OCI-LY7 (cell line): ENCODE measurements around the gene GGTA1. TPM values are rescaled to one million over a fixed set of nuclear protein-coding genes. Genes with fewer than 3 reads are reported as not detected.

Experiments
- BruUV-seq: library from RNA; stranded (reverse); fragments of 400-500 nt; replicated peaks from 2 replicates; lab custom pipeline; 2021; lab: Mats Ljungman, UMichigan
- CTCF ChIA-PET: fragments of 300-600 bp; sonication (Branson Sonifier 250); formaldehyde crosslinking; loops from one replicate; lab custom pipeline; 2022; ENCODE audit warnings: antibody characterized with exemption; ENCODE audit not compliant: unreplicated experiment; lab: Charles Lee
- POLR2A ChIA-PET: fragments of 300-600 bp; sonication (Branson Sonifier 250); formaldehyde crosslinking; loops from one replicate; lab custom pipeline; 2022; ENCODE audit warnings: antibody characterized with exemption; lab: Charles Lee
- DNase-seq: peaks from one replicate; pipeline ENCODE4 v3.0.0-alpha.2; 2015; ENCODE audit warnings: low spot score
- H2AFZ ChIP-seq: fragments of 200-600 bp; sonication (generic), shearing (Covaris generic); 2 replicates; pipeline ENCODE4 v1.6.1; 2014; ENCODE audit warnings: mild to moderate bottlenecking, antibody characterized with exemption, low read length, moderate library complexity
- H3K27ac ChIP-seq: fragments of 200-600 bp; sonication (generic); 2 replicates; pipeline ENCODE4 v1.5.1; 2014; ENCODE audit warnings: mixed run types, low read depth, mild to moderate bottlenecking, moderate library complexity, low read length, inconsistent platforms; ENCODE audit not compliant: poor library complexity, severe bottlenecking
- H3K36me3 ChIP-seq: fragments of 200-600 bp; sonication (generic); 2 replicates; pipeline ENCODE4 v1.6.1; 2014; ENCODE audit warnings: mild to moderate bottlenecking, antibody characterized with exemption, low read length, moderate library complexity, mixed read lengths; ENCODE audit not compliant: insufficient read depth
- H3K4me1 ChIP-seq: fragments of 200-600 bp; sonication (generic); 2 replicates; pipeline ENCODE4 v1.5.1; 2014; ENCODE audit warnings: mild to moderate bottlenecking, low read length; ENCODE audit not compliant: insufficient read depth, poor library complexity, severe bottlenecking
- H3K4me2 ChIP-seq: fragments of 200-600 bp; sonication (generic); 2 replicates; pipeline ENCODE4 v1.6.1; 2014; ENCODE audit warnings: mild to moderate bottlenecking, low read length
- H3K4me3 ChIP-seq: fragments of 200-600 bp; sonication (generic); 2 replicates; pipeline ENCODE4 v1.5.1; 2014; ENCODE audit warnings: mild to moderate bottlenecking, low read depth, low read length; ENCODE audit not compliant: poor library complexity, severe bottlenecking
- H3K79me2 ChIP-seq: fragments of 200-600 bp; sonication (generic); 2 replicates; pipeline ENCODE4 v1.6.1; 2016; ENCODE audit warnings: low read depth, mild to moderate bottlenecking, low read length, moderate library complexity, mixed read lengths; ENCODE audit not compliant: insufficient read depth
- H3K9me2 ChIP-seq: fragments of 200-600 bp; sonication (generic); 2 replicates; pipeline ENCODE4 v1.6.1; 2016; ENCODE audit warnings: mild to moderate bottlenecking, low read length, mixed read lengths; ENCODE audit not compliant: insufficient read depth
- H3K9me3 ChIP-seq: fragments of 200-600 bp; sonication (generic); 2 replicates; pipeline ENCODE4 v1.6.1; 2014; ENCODE audit warnings: mild to moderate bottlenecking, mixed run types, low read length, mixed read lengths
- H4K20me1 ChIP-seq: fragments of 200-600 bp; sonication (generic); 2 replicates; pipeline ENCODE4 v1.6.1; 2014; ENCODE audit warnings: mild to moderate bottlenecking, antibody characterized with exemption, low read length, moderate library complexity, mixed read lengths; ENCODE audit not compliant: insufficient read depth
- EZH2phosphoT487 ChIP-seq: fragments of 200-600 bp; sonication (generic); IDR thresholded peaks from 2 replicates; pipeline ENCODE4 v1.6.1; 2018; ENCODE audit warnings: low read depth, borderline replicate concordance, mild to moderate bottlenecking, mixed run types, antibody characterized with exemption, low read length, moderate library complexity, mixed read lengths
- intact Hi-C: fragments of 100-400 bp; cut with micrococcal nuclease; formaldehyde crosslinking; loops from one replicate; pipeline ENCODE4 v1.10.0; 2022; ENCODE audit not compliant: unreplicated experiment
- total RNA-seq, 2 experiments: library from RNA; depleted of rRNA in 1 of 2; stranded (reverse); fragments of >200 nt in 1 of 2; shearing (Covaris generic) in 1 of 2; gene quantifications; 2 replicates each; pipeline ENCODE4 v1.2.3, GENCODE V29; 2014 to 2022
- TF ChIP-seq, protein P1 (sequence below): fragments of 200-600 bp; sonication (generic); conservative IDR thresholded peaks from 2 replicates; pipeline ENCODE4 v1.5.1; 2014; ENCODE audit warnings: mild to moderate bottlenecking, antibody characterized with exemption, low read length, moderate library complexity, mixed read lengths

Gene GGTA1
- total RNA-seq, 2 experiments from 2014 or later = not detected

DNA sequence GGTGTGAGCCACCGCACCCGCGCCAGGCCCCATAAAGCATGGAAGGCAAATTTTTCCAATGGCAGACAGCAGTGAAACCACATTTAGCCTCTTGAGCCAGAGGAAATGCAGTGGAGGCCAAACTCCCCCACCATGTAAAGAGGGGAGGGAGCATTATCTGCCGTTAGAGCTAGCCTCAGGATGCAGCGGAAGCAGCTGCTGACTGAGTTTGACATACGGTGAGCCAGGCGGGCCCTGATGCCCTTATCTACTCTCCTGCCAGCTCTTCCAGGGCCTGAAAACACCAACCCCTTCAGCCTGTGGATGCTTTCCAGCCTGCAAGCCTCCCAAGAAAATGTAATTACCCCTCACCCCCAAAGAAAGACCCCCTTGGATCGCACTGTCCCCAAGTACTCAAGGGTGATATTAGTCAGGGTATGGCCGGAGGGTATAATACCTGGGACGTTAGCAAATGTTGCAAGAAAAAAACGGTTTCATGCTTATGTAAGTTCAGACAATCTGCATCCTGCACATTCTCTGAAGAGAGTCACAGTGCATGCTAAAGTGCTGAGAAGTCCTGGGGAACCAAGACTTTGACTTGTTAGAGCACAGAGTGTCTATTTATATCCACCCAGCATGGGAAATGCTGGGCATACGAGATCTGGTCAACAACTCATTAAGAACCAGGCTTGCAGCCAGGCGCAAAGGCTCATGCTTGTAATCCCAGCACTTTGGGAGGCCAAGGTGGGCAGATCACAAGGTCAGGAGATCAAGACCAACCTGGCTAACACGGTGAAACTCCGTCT, 11.3 kb upstream of the GGTA1 start:
- Histone ChIP-seq H3K79me2 (no peaks in the 10 kb centered on the region), H3K9me3 (no peaks in the 10 kb centered on the region), H4K20me1 (no peaks in the 10 kb centered on the region), H3K4me2 (no peak overlapping the region), H3K9me2 (no peaks in the 10 kb centered on the region), H3K4me1 (no peaks in the 10 kb centered on the region), H3K27ac (no peak overlapping the region), H2AFZ (no peak overlapping the region), H3K4me3 (no peak overlapping the region), H3K36me3 (no peaks in the 10 kb centered on the region)
- no peak for DNase-seq
- no TSS peak for BruUV-seq
- CTCF ChIA-PET = no interaction called here
- TF ChIP-seq, protein P1, sequence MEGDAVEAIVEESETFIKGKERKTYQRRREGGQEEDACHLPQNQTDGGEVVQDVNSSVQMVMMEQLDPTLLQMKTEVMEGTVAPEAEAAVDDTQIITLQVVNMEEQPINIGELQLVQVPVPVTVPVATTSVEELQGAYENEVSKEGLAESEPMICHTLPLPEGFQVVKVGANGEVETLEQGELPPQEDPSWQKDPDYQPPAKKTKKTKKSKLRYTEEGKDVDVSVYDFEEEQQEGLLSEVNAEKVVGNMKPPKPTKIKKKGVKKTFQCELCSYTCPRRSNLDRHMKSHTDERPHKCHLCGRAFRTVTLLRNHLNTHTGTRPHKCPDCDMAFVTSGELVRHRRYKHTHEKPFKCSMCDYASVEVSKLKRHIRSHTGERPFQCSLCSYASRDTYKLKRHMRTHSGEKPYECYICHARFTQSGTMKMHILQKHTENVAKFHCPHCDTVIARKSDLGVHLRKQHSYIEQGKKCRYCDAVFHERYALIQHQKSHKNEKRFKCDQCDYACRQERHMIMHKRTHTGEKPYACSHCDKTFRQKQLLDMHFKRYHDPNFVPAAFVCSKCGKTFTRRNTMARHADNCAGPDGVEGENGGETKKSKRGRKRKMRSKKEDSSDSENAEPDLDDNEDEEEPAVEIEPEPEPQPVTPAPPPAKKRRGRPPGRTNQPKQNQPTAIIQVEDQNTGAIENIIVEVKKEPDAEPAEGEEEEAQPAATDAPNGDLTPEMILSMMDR = no peak
- no peak for TF ChIP-seq EZH2phosphoT487
- intact Hi-C loops = no loop called here
- POLR2A ChIA-PET = no interaction called here

GRCh38 chr9:121509180-121509579, 9.5 kb upstream of the GGTA1 start:
- POLR2A ChIA-PET = interaction anchor here (0.6 to 0.7 kb wide), 2 partner anchors 51 to 55 kb away, joined by 3 to 4 read pairs; no protein-coding TSS in a partner anchor
- CTCF ChIA-PET = no interaction called here
- Histone ChIP-seq H3K9me2 (no peaks in the 10 kb centered on the region), H3K4me1 (no peaks in the 10 kb centered on the region), H3K27ac (no peak overlapping the region), H3K4me3 (no peak overlapping the region), H3K36me3 (no peaks in the 10 kb centered on the region), H4K20me1 (no peaks in the 10 kb centered on the region), H3K79me2 (no peaks in the 10 kb centered on the region), H2AFZ (no peak overlapping the region), H3K9me3 (no peaks in the 10 kb centered on the region), H3K4me2 (no peak overlapping the region)
- DNase-seq = no peak
- intact Hi-C loops = no loop called here
- no TSS peak for BruUV-seq
- TF ChIP-seq, protein P1 = no peak
- TF ChIP-seq EZH2phosphoT487 = no peak

DNA sequence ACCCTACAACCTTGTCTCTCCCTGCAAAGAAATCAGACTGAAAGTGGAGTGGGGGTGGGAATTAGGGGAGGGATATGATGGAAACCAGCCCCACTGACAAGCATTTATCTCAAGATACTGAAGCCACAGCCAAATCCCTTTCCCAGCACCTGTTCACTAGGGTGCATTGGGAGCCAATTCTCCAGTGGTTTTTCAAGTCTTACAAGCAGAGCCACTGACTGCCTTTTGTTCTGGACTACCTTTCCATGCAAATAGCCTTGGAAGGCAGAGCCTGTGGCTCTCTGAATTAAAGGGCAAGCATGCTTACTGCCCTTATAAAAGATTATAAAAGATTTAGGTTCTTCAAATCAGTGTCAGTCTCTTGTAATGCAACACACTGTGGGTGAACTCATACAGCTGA, 8.8 kb upstream of the GGTA1 start:
- no TSS peak for BruUV-seq
- intact Hi-C loops = no loop called here
- TF ChIP-seq, protein P1 = no peak
- no peak for TF ChIP-seq EZH2phosphoT487
- Histone ChIP-seq H3K4me3 (no peak overlapping the region), H3K9me2 (no peaks in the 10 kb centered on the region), H3K36me3 (no peaks in the 10 kb centered on the region), H3K9me3 (no peaks in the 10 kb centered on the region), H3K4me1 (no peaks in the 10 kb centered on the region), H3K27ac (no peak overlapping the region), H3K79me2 (no peaks in the 10 kb centered on the region), H2AFZ (no peak overlapping the region), H4K20me1 (no peaks in the 10 kb centered on the region), H3K4me2 (no peak overlapping the region)
- CTCF ChIA-PET = no interaction called here
- POLR2A ChIA-PET = interaction anchor here (0.7 kb wide), 1 partner anchor 1002 kb away, joined by 4 read pairs; no protein-coding TSS in a partner anchor
- no peak for DNase-seq
